ENCODE results near the gene ZNF558.
"Not testable (repeated sequence)": the region's sequence is repeated elsewhere in the genome, so short reads cannot be mapped to it uniquely, and the experiment has no call there.

The ZNF558 gene

DNA sequence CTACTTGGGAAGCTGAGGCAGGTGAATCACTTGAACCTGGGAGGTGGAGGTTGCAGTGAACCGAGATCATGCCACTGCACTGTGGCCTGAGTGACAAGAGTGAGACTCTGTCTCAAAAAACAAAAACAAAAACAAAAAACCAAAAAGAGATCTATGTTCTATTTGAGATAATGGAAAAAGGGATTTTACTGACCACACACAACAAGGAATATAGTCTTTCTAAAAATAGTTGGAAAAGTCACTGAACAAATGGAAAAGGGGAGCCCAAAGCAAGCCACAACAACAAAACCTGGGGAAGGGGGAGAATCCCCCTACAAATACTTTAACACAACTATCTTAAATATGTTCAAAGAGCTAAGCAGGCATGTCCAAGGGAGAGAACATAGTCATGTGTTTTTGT lies 37.3 kb downstream of the ZNF558 start:
- no peak for DNase-seq

DNA sequence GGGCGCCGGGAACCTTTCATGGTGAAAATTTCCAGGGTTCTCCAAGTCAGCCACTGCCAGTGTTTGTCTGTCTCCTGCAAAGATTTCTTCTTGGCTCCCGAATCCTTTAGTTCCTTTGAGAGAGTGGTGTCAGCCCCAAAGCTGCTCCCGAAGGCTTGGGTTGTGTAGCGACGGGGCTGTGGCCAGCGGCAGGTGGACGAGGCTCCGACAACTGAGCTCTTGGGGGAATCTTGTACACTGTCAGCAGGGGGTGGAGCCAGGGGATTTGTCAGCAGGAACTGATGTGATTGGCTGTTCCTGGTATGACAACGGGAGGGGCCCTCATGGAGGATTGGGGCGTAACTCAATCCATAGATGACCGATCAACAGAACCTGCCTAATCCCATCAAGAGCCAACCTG lies 58.5 kb downstream of the ZNF558 start:
- DNase-seq, result not testable (repeated sequence)

DNA sequence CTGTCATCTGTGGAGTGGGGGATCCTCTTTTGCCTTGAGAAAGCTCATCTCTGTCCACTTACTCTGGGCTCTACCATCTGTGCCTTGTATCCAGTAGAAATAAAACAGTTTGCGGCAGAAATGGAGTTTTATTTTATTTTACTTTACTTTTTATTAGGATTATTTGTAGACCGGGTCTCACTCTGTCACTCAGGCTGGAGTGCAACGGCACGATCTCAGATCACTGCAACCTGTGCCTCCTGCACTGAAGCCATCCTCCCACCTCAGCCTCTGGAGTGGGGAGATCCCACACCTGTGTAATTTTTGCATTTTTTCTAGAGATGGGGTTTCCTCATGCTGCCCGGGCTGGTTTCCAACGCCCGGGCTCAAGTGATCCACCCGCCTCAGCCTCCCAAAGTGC lies 62.8 kb downstream of the ZNF558 start:
- not testable (repeated sequence) for DNase-seq

DNA sequence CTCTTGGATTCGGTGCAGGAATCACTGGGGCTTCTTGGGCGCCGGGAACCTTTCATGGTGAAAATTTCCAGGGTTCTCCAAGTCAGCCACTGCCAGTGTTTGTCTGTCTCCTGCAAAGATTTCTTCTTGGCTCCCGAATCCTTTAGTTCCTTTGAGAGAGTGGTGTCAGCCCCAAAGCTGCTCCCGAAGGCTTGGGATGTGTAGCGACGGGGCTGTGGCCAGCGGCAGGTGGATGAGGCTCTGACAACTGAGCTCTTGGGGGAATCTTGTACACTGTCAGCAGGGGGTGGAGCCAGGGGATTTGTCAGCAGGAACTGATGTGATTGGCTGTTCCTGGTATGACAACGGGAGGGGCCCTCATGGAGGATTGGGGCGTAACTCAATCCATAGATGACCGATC lies 64.8 kb downstream of the ZNF558 start:
- DNase-seq, result not testable (repeated sequence)

Measured in CD4-positive, alpha-beta T cell treated with Interleukin-12 subunit alpha and Interleukin-12 subunit beta, for 1 hour (primary cell).